HCT116 (cell line): Measurements from ENCODE around the gene IGLL1. TPM values are rescaled to one million over a fixed set of nuclear protein-coding genes. Genes with fewer than 3 reads are reported as not detected.

ENCODE experiments used
- ATAC-seq: fragments of 200-7000 bp; cut with Tn5 transposase; 2 replicates; pipeline ENCODE4 v1.9.1; 2020; ENCODE audit warnings: mild to moderate bottlenecking, moderate library complexity
- BruUV-seq: library from RNA; stranded (reverse); fragments of 400-500 nt; replicated peaks from 2 replicates; lab custom pipeline; 2021; lab: Mats Ljungman, UMichigan
- CTCF ChIA-PET: fragments of 300-600 bp; sonication (Branson Sonifier 250); formaldehyde crosslinking; loops from one replicate; lab custom pipeline; 2021; ENCODE audit warnings: antibody characterized with exemption; lab: Charles Lee
- POLR2A ChIA-PET: fragments of 300-600, 350-600 bp; sonication (Branson Sonifier 250); formaldehyde crosslinking; loops from one replicate; lab custom pipeline; 2021; ENCODE audit warnings: antibody characterized with exemption; lab: Charles Lee
- RAD21 ChIA-PET, 2 experiments: fragments of 300-600 bp; sonication (Branson Sonifier 250); formaldehyde crosslinking; loops; one replicate each; lab custom pipeline; 2023; ENCODE audit warnings: low total read pairs in 2 of 2; ENCODE audit not compliant: uncharacterized antibody in 2 of 2, unreplicated experiment in 2 of 2, low non-redundant PET in 1 of 2; lab: Charles Lee
- DNase-seq: peaks from one replicate; pipeline ENCODE4 v3.0.0-alpha.2; 2010; ENCODE audit warnings: low read depth, low spot score
- H2AFZ ChIP-seq: fragments of 200-600 bp; shearing (Covaris generic), sonication (generic); 2 replicates; pipeline ENCODE4 v1.6.1; 2017; ENCODE audit warnings: low read depth, mixed run types, mixed read lengths, antibody characterized with exemption, low read length; ENCODE audit not compliant: poor library complexity, severe bottlenecking
- H3K27ac ChIP-seq: 2 replicates; pipeline ENCODE4 v1.5.1; 2012; ENCODE audit warnings: low read depth, low read length
- H3K27me3 ChIP-seq: fragments of 200-600 bp; sonication (generic); 2 replicates; pipeline ENCODE4 v1.6.1; 2016; ENCODE audit warnings: mixed run types, low read length, mixed read lengths; ENCODE audit not compliant: insufficient read depth
- H3K36me3 ChIP-seq, 2 experiments: fragments of 200-500 bp in 1 of 2; fragments of 200-600 bp in 1 of 2; sonication (Bioruptor generic) in 1 of 2; sonication (generic) in 1 of 2; 2 replicates each; pipeline versions ENCODE4 v1.5.1 to v1.6.1; 2014 to 2016; ENCODE audit warnings: low read length in 2 of 2, inconsistent platforms in 1 of 2, mixed read lengths in 1 of 2, mixed run types in 1 of 2; ENCODE audit not compliant: insufficient read depth in 2 of 2, control insufficient read depth in 1 of 2
- H3K4me1 ChIP-seq, 2 experiments: fragments of 200-600 bp in 1 of 2; sonication (generic) in 1 of 2; 2 replicates each; pipeline versions ENCODE4 v1.5.1 to v1.6.1; 2012 to 2017; ENCODE audit warnings: low read length in 2 of 2, inconsistent platforms in 1 of 2, mild to moderate bottlenecking in 1 of 2, mixed read lengths in 1 of 2, mixed run types in 1 of 2, moderate library complexity in 1 of 2; ENCODE audit not compliant: insufficient read depth in 2 of 2, control insufficient read depth in 1 of 2
- H3K4me2 ChIP-seq: fragments of 200-600 bp; sonication (generic); 2 replicates; pipeline ENCODE4 v1.6.1; 2017; ENCODE audit warnings: mixed run types, low read length, mixed read lengths
- H3K4me3 ChIP-seq, 2 experiments: fragments of 200-600 bp in 1 of 2; sonication (generic) in 1 of 2; replicated peaks in 1 of 2; 2 replicates each; pipeline ENCODE4 v1.5.1; 2011 to 2016; ENCODE audit warnings: low read length in 2 of 2, control low read depth in 1 of 2, low read depth in 1 of 2, mild to moderate bottlenecking in 1 of 2, mixed read lengths in 1 of 2, mixed run types in 1 of 2
- H3K79me2 ChIP-seq: fragments of 200-600 bp; sonication (generic); 2 replicates; pipeline ENCODE4 v1.6.1; 2017; ENCODE audit warnings: mild to moderate bottlenecking, mixed run types, low read length, moderate library complexity, mixed read lengths; ENCODE audit not compliant: insufficient read depth
- H3K9ac ChIP-seq: fragments of 200-600 bp; sonication (generic); 2 replicates; pipeline ENCODE4 v1.6.1; 2016; ENCODE audit warnings: low read length, mixed read lengths
- H3K9me2 ChIP-seq: fragments of 200-600 bp; sonication (generic), shearing (Covaris generic); 2 replicates; pipeline ENCODE4 v1.6.1; 2017; ENCODE audit warnings: mixed run types, mild to moderate bottlenecking, moderate library complexity; ENCODE audit not compliant: insufficient read depth
- H3K9me3 ChIP-seq, 2 experiments: fragments of 200-500 bp in 1 of 2; fragments of 200-600 bp in 1 of 2; sonication (Bioruptor generic) in 1 of 2; sonication (generic) in 1 of 2; 2 replicates each; pipeline ENCODE4 v1.6.1; 2014 to 2017; ENCODE audit warnings: low read length in 2 of 2, mixed read lengths in 2 of 2, inconsistent platforms in 1 of 2, low read depth in 1 of 2, mild to moderate bottlenecking in 1 of 2, mixed run types in 1 of 2, moderate library complexity in 1 of 2; ENCODE audit not compliant: control insufficient read depth in 1 of 2, insufficient read depth in 1 of 2
- H4K20me1 ChIP-seq: fragments of 200-600 bp; sonication (generic), shearing (Covaris generic); 2 replicates; pipeline ENCODE4 v1.6.1; 2017; ENCODE audit warnings: mixed run types, mild to moderate bottlenecking, moderate library complexity; ENCODE audit not compliant: insufficient read depth
- CBX3 ChIP-seq: IDR thresholded peaks from 2 replicates; pipeline ENCODE4 v1.6.1; 2012; ENCODE audit warnings: low read depth
- ELF1 ChIP-seq: IDR thresholded peaks from 2 replicates; pipeline ENCODE4 v1.6.1; 2012; ENCODE audit warnings: low read depth, borderline replicate concordance
- EZH2phosphoT487 ChIP-seq: fragments of 200-600 bp; IDR thresholded peaks from 2 replicates; pipeline ENCODE4 v1.6.1; 2018; ENCODE audit warnings: antibody characterized with exemption, borderline replicate concordance
- POLR2AphosphoS5 ChIP-seq: IDR thresholded peaks from 2 replicates; pipeline ENCODE4 v1.6.1; 2011; ENCODE audit warnings: mild to moderate bottlenecking, low read depth, low read length, moderate library complexity
- RAD21 ChIP-seq: IDR thresholded peaks from 2 replicates; pipeline ENCODE4 v1.6.1; 2012; ENCODE audit warnings: low read depth, mild to moderate bottlenecking
- SP1 ChIP-seq: IDR thresholded peaks from 2 replicates; pipeline ENCODE4 v1.6.1; 2012; ENCODE audit warnings: low read depth
- SRF ChIP-seq: IDR thresholded peaks from 2 replicates; pipeline ENCODE4 v1.6.1; 2012; ENCODE audit warnings: low read depth
- TCF7L2 ChIP-seq: IDR thresholded peaks from 2 replicates; pipeline ENCODE4 v1.7.0; 2011; ENCODE audit warnings: borderline replicate concordance, inconsistent platforms; ENCODE audit not compliant: insufficient read depth, insufficient read length; ENCODE audit errors: extremely low read depth
- ZFX ChIP-seq: fragments of 450-650 bp; IDR thresholded peaks from 2 replicates; pipeline ENCODE4 v1.6.1; 2017
- ZNF274 ChIP-seq: fragments of 200-500 bp; sonication (Bioruptor generic); IDR thresholded peaks from 2 replicates; pipeline ENCODE4 v1.6.1; 2014; ENCODE audit warnings: mild to moderate bottlenecking, low read depth, low read length, inconsistent platforms
- intact Hi-C: fragments of 100-400 bp; cut with micrococcal nuclease; formaldehyde crosslinking; loops from 2 replicates; pipeline ENCODE4 v1.10.0; 2022
- total RNA-seq: library from RNA; stranded (reverse); gene quantifications from one replicate; pipeline ENCODE4 v1.2.1, GENCODE V29; 2021; ENCODE audit not compliant: unreplicated experiment
- TF ChIP-seq, protein P1 (sequence below): IDR thresholded peaks from 2 replicates; pipeline ENCODE4 v1.6.1; 2012
- TF ChIP-seq, protein P2 (sequence below), 3 experiments: fragments of 200-600 bp in 1 of 3; sonication (generic) in 1 of 3; IDR thresholded peaks in 2 of 3; conservative IDR thresholded peaks in 1 of 3; 2 replicates each; pipeline ENCODE4 v1.5.1; 2012 to 2017; ENCODE audit warnings: low read depth in 2 of 3, low read length in 2 of 3, antibody characterized with exemption in 1 of 3, borderline replicate concordance in 1 of 3, control low read depth in 1 of 3, mild to moderate bottlenecking in 1 of 3, mixed read lengths in 1 of 3, mixed run types in 1 of 3, moderate library complexity in 1 of 3; ENCODE audit not compliant: insufficient read depth in 1 of 3

The IGLL1 gene
- total RNA-seq, 1 experiment from 2014 or later = not detected

- TF ChIP-seq ZNF274 (no peak), ELF1 (no peak), SRF (no peak), SP1 (no peak), TCF7L2 (no peak), POLR2AphosphoS5 (no peak), RAD21 (no peak), EZH2phosphoT487 (no peak), ZFX (no peak), CBX3 (no peak)
- TF ChIP-seq, protein P1, sequence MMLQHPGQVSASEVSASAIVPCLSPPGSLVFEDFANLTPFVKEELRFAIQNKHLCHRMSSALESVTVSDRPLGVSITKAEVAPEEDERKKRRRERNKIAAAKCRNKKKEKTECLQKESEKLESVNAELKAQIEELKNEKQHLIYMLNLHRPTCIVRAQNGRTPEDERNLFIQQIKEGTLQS = no peak
- TF ChIP-seq, protein P2, sequence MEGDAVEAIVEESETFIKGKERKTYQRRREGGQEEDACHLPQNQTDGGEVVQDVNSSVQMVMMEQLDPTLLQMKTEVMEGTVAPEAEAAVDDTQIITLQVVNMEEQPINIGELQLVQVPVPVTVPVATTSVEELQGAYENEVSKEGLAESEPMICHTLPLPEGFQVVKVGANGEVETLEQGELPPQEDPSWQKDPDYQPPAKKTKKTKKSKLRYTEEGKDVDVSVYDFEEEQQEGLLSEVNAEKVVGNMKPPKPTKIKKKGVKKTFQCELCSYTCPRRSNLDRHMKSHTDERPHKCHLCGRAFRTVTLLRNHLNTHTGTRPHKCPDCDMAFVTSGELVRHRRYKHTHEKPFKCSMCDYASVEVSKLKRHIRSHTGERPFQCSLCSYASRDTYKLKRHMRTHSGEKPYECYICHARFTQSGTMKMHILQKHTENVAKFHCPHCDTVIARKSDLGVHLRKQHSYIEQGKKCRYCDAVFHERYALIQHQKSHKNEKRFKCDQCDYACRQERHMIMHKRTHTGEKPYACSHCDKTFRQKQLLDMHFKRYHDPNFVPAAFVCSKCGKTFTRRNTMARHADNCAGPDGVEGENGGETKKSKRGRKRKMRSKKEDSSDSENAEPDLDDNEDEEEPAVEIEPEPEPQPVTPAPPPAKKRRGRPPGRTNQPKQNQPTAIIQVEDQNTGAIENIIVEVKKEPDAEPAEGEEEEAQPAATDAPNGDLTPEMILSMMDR (IDR thresholded peaks at IDR 0.05 in 2 of 3, conservative IDR thresholded peaks at IDR 0.05 in 1 of 3; ENCODE audit: borderline replicate concordance in 1 of 3, insufficient read depth in 1 of 3, low read depth in 2 of 3, low read length in 2 of 3) = no peak
- Histone ChIP-seq H2AFZ (no peak overlapping the region), H3K79me2 (no peaks in the 10 kb centered on the region), H3K27me3 (no peaks in the 10 kb centered on the region), H4K20me1 (no peaks in the 10 kb centered on the region), H3K9ac (no peak overlapping the region), H3K36me3 (no peaks in the 10 kb centered on the region), H3K9me2 (no peaks in the 10 kb centered on the region), H3K9me3 (no peaks in the 10 kb centered on the region), H3K4me3 (no peak overlapping the region), H3K27ac (no peak overlapping the region), H3K4me2 (no peak overlapping the region), H3K4me1 (peaks cover 0 to 2% of the 10 kb centered on the region in 2 experiments; a peak in 1 of 4 replicates)
- POLR2A ChIA-PET = no interaction called here
- no TSS peak for BruUV-seq
- no peak for ATAC-seq
- RAD21 ChIA-PET = no interaction called here
- no peak for DNase-seq
- CTCF ChIA-PET = no interaction called here
- intact Hi-C loops = no loop called here
Measured at GRCh38 chr22:23531966-23532705, 48.0 kb downstream of the IGLL1 start.
